A172 (cell line): ENCODE measurements around the gene CDYL2. TPM values are rescaled to one million over a fixed set of nuclear protein-coding genes. Genes with fewer than 3 reads are reported as not detected.
A peak's percentile ranks its signal among the peaks of the same experiment; 100 is the strongest.

ENCODE experiments used
- DNase-seq: peaks from one replicate; pipeline ENCODE4 v3.0.0-alpha.2; 2015; ENCODE audit warnings: low spot score
- total RNA-seq: library from RNA; depleted of rRNA; stranded (reverse); fragments of >200 nt; shearing (Covaris generic); gene quantifications from 2 replicates; pipeline ENCODE4 v1.2.3, GENCODE V29; 2014

Gene CDYL2
- total RNA-seq, 1 experiment from 2014 or later, result 6.3 TPM

DNA sequence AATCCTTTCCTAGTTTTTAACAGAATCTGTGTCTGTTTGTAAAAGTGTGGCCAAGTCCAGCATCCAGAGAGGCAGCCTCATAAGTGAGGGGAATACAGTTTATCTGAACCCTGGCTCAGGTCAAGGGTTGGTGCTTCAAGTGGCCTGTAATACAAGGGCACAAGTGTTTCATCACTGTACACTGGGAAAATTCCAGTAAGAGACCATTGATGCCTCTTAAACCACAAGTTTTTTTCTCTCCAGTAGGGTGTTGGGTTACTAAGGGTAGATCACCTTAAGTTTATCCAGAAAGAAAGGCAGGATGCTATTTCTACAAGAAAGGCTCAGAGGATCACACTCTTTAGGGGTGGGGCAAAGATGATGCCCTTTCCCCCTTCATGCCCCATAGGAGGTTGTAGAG lies 96.7 kb downstream of the CDYL2 start:
- DNase-seq, result no peak

DNA sequence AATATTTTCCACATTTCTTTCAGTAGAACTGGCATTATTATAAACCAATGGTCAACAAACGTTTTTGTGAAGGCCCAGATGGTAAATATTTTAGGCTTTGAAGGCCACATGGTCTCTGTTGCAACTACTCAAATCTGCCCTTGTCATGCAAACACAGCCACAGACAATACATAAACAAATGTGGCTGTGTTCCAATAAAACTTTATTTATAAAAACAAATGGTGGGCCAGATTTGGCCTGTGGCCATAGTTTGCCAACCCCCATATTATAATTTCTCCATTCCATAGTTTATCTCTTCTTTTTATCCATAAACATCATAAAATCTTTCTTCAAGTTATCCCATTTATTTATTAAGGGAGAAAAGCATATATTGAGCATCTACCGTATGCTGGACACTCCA lies 98.8 kb downstream of the CDYL2 start:
- DNase-seq, result no peak

GRCh38 chr16:80704751-80705505 lies 99.5 kb downstream of the CDYL2 start:
- no peak for DNase-seq

DNA sequence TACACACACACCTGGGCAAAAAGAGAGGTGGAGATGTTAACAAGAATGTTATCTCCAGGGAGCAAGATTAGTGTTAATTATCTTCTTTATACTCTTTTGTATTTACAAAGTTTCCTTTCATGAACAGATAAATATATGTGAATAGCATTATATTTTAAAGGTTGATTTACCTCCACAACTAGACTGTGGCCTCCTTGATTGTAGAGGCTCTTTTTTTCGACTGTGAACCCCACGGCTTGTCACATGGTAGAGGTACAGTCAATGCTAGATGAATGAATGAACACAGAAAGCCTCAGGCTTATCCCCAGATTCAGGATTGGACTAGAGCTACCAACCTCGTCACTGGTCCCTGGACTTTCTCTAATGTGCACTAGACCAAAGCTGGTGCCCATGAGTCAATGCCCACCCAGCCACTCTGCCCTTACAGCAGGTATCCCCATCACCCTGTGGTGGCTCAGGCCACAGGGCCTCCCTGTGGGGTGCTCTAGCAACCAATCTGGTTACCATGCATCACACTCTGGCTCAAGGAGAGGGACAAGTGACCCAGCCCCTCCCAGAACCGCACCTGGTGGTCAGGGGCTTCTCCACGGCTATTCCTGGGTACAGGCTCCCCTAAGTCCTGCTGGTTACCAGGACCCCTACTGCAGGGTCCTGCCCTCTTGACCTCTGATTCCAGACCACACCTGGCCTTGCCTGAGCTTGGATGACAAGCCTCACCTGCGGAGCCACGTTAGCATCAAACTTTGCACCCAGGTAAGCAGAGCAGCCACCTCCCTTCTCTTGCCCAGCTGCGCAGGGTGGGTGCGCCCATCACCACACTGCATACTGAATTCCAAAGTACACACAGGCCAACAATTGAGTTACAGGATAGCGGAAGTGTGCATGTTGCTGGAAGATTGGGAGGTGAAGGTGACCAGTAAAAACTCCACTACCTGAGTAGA lies 101.0 kb downstream of the CDYL2 start:
- DNase-seq, result no peak

DNA sequence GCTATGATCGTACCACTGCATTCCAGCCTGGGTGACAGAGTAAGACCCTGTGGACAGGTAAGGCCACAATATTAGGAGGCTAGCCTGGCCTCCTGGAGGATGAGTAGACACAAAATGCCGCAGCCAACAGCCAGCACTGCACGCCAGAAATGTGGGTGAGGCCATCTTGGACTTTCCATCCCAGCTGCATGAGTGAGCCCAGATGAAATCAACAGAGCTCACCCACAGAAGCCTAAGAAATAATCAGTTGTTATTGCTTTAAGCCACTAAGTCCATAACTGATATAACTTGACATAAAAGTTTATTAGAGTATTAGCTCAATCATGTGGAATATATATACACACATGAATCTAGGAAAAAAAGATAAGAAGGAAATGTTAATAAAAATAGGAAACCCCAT lies 101.7 kb downstream of the CDYL2 start:
- DNase-seq, result no peak

DNA sequence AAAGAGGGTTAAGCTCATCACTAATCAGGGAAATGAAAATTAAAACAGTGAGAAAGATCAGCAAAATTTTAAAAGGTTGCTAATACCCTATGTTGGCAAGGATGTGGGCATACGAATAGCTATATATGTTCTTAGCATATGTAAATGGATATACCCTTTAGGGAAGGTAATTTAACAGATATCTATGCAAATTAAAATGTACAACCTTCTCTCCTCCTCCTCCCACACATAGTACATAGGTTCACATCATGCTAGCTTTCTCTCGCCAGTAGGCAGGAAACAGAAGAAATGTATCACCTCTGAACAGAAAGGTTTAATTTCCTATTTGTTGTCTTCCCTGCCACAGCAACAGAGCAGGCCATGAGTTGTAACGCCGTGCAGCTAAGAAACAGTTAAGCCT lies 103.8 kb downstream of the CDYL2 start:
- no peak for DNase-seq

- no peak for DNase-seq
Observed at GRCh38 chr16:80695020-80695419, 109.4 kb downstream of the CDYL2 start.

- DNase-seq, result no peak
Observed at GRCh38 chr16:80693553-80693952, 110.8 kb downstream of the CDYL2 start.

GRCh38 chr16:80692270-80692669 lies 112.1 kb downstream of the CDYL2 start:
- no peak for DNase-seq

DNA sequence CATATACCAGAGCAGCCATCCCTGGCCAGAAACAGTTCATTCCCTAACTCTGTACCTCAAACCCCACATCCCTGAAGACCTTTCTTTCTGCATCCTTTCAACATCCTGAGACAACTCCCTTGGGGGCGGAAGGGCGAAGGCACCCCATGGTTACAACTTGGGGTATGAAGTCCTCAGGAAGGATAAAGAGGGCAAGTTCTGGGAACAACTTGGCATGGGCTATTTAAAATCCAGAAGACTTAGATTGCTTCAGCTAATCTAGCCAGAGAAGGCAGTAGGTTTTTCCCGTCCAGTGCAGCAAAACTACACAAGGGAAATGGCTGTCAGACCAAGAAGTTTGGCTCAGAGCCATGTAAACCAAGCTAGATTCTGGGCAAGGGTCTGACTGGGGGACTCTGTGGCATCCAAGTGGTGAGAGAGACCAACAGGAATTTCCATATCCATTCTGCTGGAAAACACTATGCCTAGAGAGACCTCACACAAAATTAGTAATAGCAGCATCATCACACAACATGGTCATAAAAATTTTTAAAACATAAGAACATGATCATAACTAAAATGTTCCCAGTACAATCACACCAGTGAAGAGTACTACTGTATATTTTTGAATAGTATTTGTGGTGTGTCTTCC lies 113.2 kb downstream of the CDYL2 start:
- no peak for DNase-seq

DNA sequence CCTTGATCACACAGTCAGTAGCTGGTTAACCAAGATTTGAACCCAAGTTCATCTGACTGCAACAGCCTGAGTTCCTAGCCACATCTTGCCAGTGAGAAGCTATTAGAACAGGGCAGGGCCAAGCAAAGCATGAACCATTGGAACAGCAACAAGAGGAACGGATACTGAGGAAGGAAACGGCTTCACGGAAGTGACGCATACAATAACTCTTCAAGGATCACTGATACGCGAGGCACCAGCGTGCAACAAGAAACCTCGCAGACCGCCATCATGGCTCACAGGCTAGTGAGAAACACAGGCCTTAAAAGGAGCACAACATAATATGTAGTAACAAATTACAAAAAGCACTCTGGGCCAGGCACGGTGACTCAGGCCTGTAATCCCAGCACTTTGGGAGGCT lies 114.9 kb downstream of the CDYL2 start:
- no peak for DNase-seq

GRCh38 chr16:80687606-80688005 lies 116.8 kb downstream of the CDYL2 start:
- DNase-seq, result peak; percentile 14

GRCh38 chr16:80684906-80685305 lies 119.5 kb downstream of the CDYL2 start:
- DNase-seq, result no peak

- no peak for DNase-seq
Observed at GRCh38 chr16:80684136-80684765, 120.1 kb downstream of the CDYL2 start.

DNA sequence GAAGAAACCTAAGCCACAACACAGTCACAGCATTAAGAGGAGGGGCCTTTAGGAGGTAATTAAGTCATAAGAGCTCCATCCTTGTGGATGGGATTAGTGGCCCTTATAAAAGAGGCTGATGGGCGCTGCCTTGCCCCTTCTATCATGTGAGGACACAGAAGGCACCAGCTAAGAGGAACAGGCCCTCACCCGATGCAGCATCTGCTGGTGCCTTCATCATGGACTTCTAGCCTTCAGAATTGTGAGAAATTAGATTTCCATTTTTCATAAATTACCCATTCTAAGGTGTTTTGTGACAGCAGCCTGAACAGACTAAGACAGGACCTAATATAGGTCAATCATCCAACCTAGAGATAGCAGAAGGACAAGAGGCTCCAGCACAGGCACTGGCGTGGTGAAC lies 120.8 kb downstream of the CDYL2 start:
- DNase-seq, result no peak

DNA sequence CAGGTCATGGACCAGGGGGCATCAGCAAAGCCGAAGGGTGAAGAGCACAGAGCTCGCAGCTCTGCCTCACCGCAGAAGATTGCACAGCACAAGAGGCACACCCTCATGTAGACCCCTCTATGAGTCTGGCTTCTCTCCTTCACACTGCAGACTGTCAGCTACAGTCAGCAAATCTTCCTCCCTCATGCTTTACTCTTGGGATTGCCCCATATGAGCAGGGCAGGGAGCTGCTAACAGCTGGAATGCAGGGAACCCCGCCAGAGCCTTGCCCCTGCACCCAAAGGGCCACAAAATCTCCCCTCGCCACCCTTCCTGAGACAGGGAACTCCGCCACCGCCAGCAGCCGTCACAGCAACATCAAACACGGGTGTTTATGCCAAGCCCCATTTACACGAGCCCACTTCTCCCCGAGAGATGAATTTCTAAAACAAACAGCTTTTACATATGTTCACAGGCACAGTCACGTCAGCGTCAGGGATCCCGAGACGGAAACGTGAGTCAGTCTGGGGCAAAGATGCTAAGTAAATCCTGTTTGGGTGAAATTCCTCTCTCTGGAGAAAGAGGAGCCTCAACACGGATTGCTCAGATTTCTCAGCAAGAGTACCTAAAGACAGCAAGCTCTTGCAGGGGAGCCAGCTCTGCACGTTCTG lies 121.9 kb downstream of the CDYL2 start:
- peak; percentile 51 for DNase-seq

DNA sequence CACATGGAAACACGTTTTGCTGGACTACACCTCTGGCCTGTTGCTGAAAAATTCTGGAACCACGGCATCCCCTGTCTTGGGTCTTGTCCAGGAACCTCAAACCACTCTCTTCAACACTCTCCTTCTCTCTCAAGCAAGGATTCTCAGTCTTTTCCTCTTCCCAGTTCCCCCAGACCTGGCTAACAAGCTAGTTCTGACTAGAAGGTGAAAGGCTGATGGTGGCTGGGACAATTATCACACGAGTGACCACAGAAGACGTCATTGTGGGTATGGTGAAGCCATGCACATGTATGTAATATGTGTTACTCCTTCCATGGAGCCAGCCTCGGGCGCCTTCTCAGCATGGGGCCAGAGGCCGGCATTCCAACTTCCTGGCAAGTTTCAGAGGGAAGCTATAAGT lies 123.0 kb downstream of the CDYL2 start:
- DNase-seq, result no peak

DNA sequence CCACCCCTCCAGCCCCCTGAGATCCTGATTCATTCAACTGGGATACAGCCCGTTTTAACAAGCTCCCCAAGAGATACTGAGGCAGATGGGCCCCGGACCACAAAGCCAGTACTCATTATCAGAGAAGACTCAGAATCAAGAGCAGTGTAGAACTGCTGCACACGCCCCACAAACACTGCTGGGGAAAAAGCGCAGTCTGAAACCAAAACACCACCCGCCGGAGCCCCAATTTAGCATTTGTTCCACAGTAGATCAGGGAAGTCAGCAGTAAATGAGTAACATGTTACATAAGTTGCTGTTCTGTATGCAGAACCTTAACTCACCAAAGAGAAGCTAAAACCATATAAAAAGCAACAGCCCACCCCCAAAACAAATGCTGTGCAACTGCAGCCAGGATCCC lies 123.6 kb downstream of the CDYL2 start:
- DNase-seq, result no peak

- no peak for DNase-seq
Observed at GRCh38 chr16:80680046-80680445, 124.4 kb downstream of the CDYL2 start.

DNA sequence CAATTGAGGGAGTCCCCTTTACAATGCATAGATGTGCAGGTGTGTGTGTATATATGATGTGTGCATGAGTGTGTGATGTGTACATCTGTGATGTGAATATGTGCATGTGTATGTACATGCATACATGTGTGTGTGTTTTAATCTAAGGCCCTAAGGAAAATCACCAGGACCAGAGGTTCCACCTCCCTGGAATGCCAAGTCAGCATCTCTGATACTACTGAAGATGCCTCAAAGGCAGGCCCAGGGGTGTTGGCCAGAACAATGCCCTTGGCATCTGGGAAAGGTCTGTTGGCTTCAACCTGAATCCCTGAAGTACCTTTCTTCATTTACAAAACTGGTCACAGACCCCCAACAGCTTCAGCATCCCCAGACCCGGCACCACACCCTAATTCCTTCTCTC lies 129.5 kb downstream of the CDYL2 start:
- no peak for DNase-seq

DNA sequence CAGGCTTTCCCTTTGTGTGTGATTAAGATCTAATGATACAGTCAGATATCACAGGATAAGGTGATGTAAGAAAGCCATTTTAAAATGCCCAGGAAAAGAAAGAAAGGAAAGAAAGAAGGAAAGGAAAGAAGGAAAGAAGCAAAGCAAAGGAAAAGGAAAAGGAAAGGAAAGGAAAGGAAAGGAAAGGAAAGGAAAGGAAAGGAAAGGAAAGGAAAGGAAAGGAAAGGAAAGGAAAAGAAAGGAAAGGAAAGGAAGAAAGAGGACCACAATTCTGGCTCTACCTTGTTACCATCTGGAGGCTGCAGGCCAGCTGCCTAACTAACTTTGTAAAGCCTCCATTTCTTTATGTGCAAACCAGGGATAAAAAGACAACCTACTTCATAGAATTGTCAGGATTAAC lies 132.0 kb downstream of the CDYL2 start:
- no peak for DNase-seq
